ENCODE measurements around the gene POLA2. TPM values are rescaled to one million over a fixed set of nuclear protein-coding genes. Genes with fewer than 3 reads are reported as not detected.

POLA2 gene
- polyA plus RNA-seq, 1 donor (not counting 4 experiments of a cell fraction or from before 2014, with no cell fraction given), result 20.9 TPM

GRCh38 chr11:65278356-65278755, 16.6 kb downstream of the POLA2 start:
- H3K27me3 ChIP-seq (ENCODE audit: control insufficient read depth, extremely low read depth, insufficient read depth, low read length), result no peaks in the 10 kb centered on the region
- no peaks in the 10 kb centered on the region for H3K9me3 ChIP-seq (ENCODE audit: control insufficient read depth, low read depth, low read length)
- H3K79me2 ChIP-seq (ENCODE audit: control insufficient read depth, insufficient read depth, low read length), result no peaks in the 10 kb centered on the region
- H2AFZ ChIP-seq (ENCODE audit: control insufficient read depth, low read length), result no peak overlapping the region
- TF ChIP-seq EZH2 (IDR thresholded peaks at IDR 0.05; ENCODE audit: low read length) (no peak), CTCF (optimal IDR thresholded peaks at IDR 0.05 in 1 of 3, IDR thresholded peaks at IDR 0.05 in 1 of 3, conservative IDR thresholded peaks at IDR 0.05 in 1 of 3; ENCODE audit: extremely low read depth in 1 of 3, insufficient read depth in 2 of 3, low read length in 3 of 3) (no peak)
- dilution Hi-C loops (cut with MboI; ENCODE audit: extremely low pct_ligation_motif_present, low sequenced_read_pairs), result no loop called here
- peak overlapping the region; percentile 68 for H3K27ac ChIP-seq (ENCODE audit: control insufficient read depth, insufficient read depth, low read length)
- H3K9me1 ChIP-seq (ENCODE audit: control insufficient read depth, extremely low read depth, insufficient read depth, low read length), result no peaks in the 10 kb centered on the region
- H3K4me3 ChIP-seq (ENCODE audit: control insufficient read depth in 2 of 3, extremely low read depth in 1 of 3, insufficient read depth in 2 of 3, low read depth in 1 of 3, low read length in 3 of 3), result no peak overlapping the region
- no peak overlapping the region for H3K9ac ChIP-seq (ENCODE audit: control insufficient read depth, extremely low read depth, insufficient read depth, low read length)
- peaks cover 27% of the 10 kb centered on the region for H3K4me1 ChIP-seq (ENCODE audit: control insufficient read depth, extremely low read depth, insufficient read depth, low read length)
- H3K4me2 ChIP-seq (ENCODE audit: control insufficient read depth, extremely low read depth, insufficient read depth, low read depth, low read length), result no peak overlapping the region
- DNase-seq (ENCODE audit: low read depth, low spot score) (no peak), FAIRE-seq (no peak)
- H3K36me3 ChIP-seq (ENCODE audit: control insufficient read depth in 2 of 2, extremely low read depth in 1 of 2, insufficient read depth in 2 of 2, low read length in 2 of 2), result peaks cover 9 to 33% of the 10 kb centered on the region in 2 experiments
- no peaks in the 10 kb centered on the region for H4K20me1 ChIP-seq (ENCODE audit: control insufficient read depth, extremely low read depth, insufficient read depth, low read length)

- Histone ChIP-seq H3K4me1 (ENCODE audit: control insufficient read depth, extremely low read depth, insufficient read depth, low read length) (peaks cover 27% of the 10 kb centered on the region), H3K79me2 (ENCODE audit: control insufficient read depth, insufficient read depth, low read length) (no peaks in the 10 kb centered on the region), H2AFZ (ENCODE audit: control insufficient read depth, low read length) (no peak overlapping the region), H3K9me3 (ENCODE audit: control insufficient read depth, low read depth, low read length) (no peaks in the 10 kb centered on the region), H3K4me3 (ENCODE audit: control insufficient read depth in 2 of 3, extremely low read depth in 1 of 3, insufficient read depth in 2 of 3, low read depth in 1 of 3, low read length in 3 of 3) (no peak overlapping the region), H3K27ac (ENCODE audit: control insufficient read depth, insufficient read depth, low read length) (peak overlapping the region; percentile 68), H3K4me2 (ENCODE audit: control insufficient read depth, extremely low read depth, insufficient read depth, low read depth, low read length) (no peak overlapping the region), H3K36me3 (ENCODE audit: control insufficient read depth in 2 of 2, extremely low read depth in 1 of 2, insufficient read depth in 2 of 2, low read length in 2 of 2) (peaks cover 9 to 33% of the 10 kb centered on the region in 2 experiments), H4K20me1 (ENCODE audit: control insufficient read depth, extremely low read depth, insufficient read depth, low read length) (no peaks in the 10 kb centered on the region), H3K27me3 (ENCODE audit: control insufficient read depth, extremely low read depth, insufficient read depth, low read length) (no peaks in the 10 kb centered on the region), H3K9ac (ENCODE audit: control insufficient read depth, extremely low read depth, insufficient read depth, low read length) (peak overlapping the region; percentile 11), H3K9me1 (ENCODE audit: control insufficient read depth, extremely low read depth, insufficient read depth, low read length) (no peaks in the 10 kb centered on the region)
- FAIRE-seq, result no peak
- DNase-seq (ENCODE audit: low read depth, low spot score), result no peak
- no peak for TF ChIP-seq CTCF (optimal IDR thresholded peaks at IDR 0.05 in 1 of 3, IDR thresholded peaks at IDR 0.05 in 1 of 3, conservative IDR thresholded peaks at IDR 0.05 in 1 of 3; ENCODE audit: extremely low read depth in 1 of 3, insufficient read depth in 2 of 3, low read length in 3 of 3)
- no peak for TF ChIP-seq EZH2 (IDR thresholded peaks at IDR 0.05; ENCODE audit: low read length)
- dilution Hi-C loops (cut with MboI; ENCODE audit: extremely low pct_ligation_motif_present, low sequenced_read_pairs), result no loop called here
These were observed 17.5 kb downstream of the POLA2 start for GRCh38 chr11:65279279-65279678.

All from keratinocyte (primary cell).